K562 (cell line): Measurements from ENCODE around the gene MAST1. TPM values are rescaled to one million over a fixed set of nuclear protein-coding genes. Genes with fewer than 3 reads are reported as not detected.

ENCODE experiments used
- E2F3 ChIP-seq: fragments of 250-450 bp; sonication (Bioruptor Pico); IDR thresholded peaks from 2 replicates; pipeline ENCODE4 v1.4.0; 2020; ENCODE audit warnings: mild to moderate bottlenecking
- EWSR1 ChIP-seq: fragments of 450-650 bp; IDR thresholded peaks from 2 replicates; pipeline ENCODE4 v1.6.1; 2018; ENCODE audit warnings: borderline replicate concordance, mild to moderate bottlenecking, low read depth, moderate library complexity; ENCODE audit not compliant: partially characterized antibody
- GTF2F1 ChIP-seq: IDR thresholded peaks from 2 replicates; pipeline ENCODE4 v1.6.1; 2011; ENCODE audit warnings: low read depth, low read length, improper control_type of control experiment
- JUNB ChIP-seq: fragments of 450-650 bp; formaldehyde crosslinking; conservative IDR thresholded peaks from 2 replicates; pipeline ENCODE4 v1.4.0; 2020; ENCODE audit warnings: mild to moderate bottlenecking
- RBM39 ChIP-seq: fragments of 200-400 bp; formaldehyde crosslinking; optimal IDR thresholded peaks from 2 replicates; pipeline ENCODE3; 2018; ENCODE audit warnings: low read depth, low read length
- RUNX1 ChIP-seq: sonication (generic); IDR thresholded peaks from 2 replicates; pipeline ENCODE4 v1.6.1; 2016; ENCODE audit warnings: antibody characterized with exemption, low read depth
- TEAD2 ChIP-seq: fragments of 450-650 bp; IDR thresholded peaks from 2 replicates; pipeline ENCODE4 v1.6.1; 2016; ENCODE audit warnings: missing genetic modification characterization, control low read depth, missing compliant biosample characterization
- WHSC1 ChIP-seq: IDR thresholded peaks from one replicate; pipeline ENCODE4 v1.6.1; 2012; ENCODE audit warnings: low read length, control low read depth, inconsistent platforms
- YBX1 ChIP-seq: fragments of 450-650 bp; IDR thresholded peaks from 2 replicates; pipeline ENCODE4 v1.7.1; 2016; ENCODE audit warnings: mild to moderate bottlenecking
- ZNF263 ChIP-seq: sonication (generic); formaldehyde crosslinking; IDR thresholded peaks from 2 replicates; pipeline ENCODE4 v1.8.0; 2022; ENCODE audit warnings: mild to moderate bottlenecking, missing genetic modification reagents, borderline replicate concordance
- polyA plus RNA-seq, 8 experiments: library from polyadenylated mRNA; depleted of rRNA in 4 of 8; stranded (reverse) in 5 of 8; unstranded in 3 of 8; fragments of >200 nt; fragmentation: Nextera tagmentation in 2 of 8; fragmentation: Illumina TruSeq in 1 of 8; extraction: Ambion mirVana in 2 of 8; extraction: Trizol in 1 of 8; gene quantifications; 2 replicates each; pipeline versions ENCODE4 v1.2.1 to v1.2.3, GENCODE V29; 2011 to 2014; ENCODE audit warnings: inconsistent platforms in 1 of 8, missing spikeins in 1 of 8
- total RNA-seq, 7 experiments: library from RNA; depleted of rRNA in 6 of 7; stranded (reverse); fragments of >200 nt in 6 of 7; fragmentation: Illumina TruSeq in 2 of 7; extraction: Trizol in 2 of 7; gene quantifications; 2 replicates each; pipeline versions ENCODE4 v1.2.1 to v1.2.3, GENCODE V29; 2011 to 2021; ENCODE audit warnings: low replicate concordance in 1 of 7
- TF ChIP-seq, protein P1 (sequence below): fragments of 450-650 bp; IDR thresholded peaks from 2 replicates; pipeline ENCODE4 v1.6.1; 2016; ENCODE audit warnings: low read depth
- TF ChIP-seq, protein P2 (sequence below): fragments of 450-650 bp; conservative IDR thresholded peaks from 2 replicates; pipeline ENCODE4 v1.6.1; 2016; ENCODE audit warnings: missing genetic modification characterization, low read depth, mild to moderate bottlenecking, control low read depth, missing compliant biosample characterization
- TF ChIP-seq, protein P3 (sequence below), 2 experiments: fragments of 450-650 bp; IDR thresholded peaks; 2 replicates each; pipeline ENCODE4 v1.6.1; 2016
- TF ChIP-seq, protein P4 (sequence below): sonication (generic); formaldehyde crosslinking; IDR thresholded peaks from 2 replicates; pipeline ENCODE4 v1.8.0; 2022; ENCODE audit warnings: mild to moderate bottlenecking, missing genetic modification reagents
- TF ChIP-seq, protein P5 (sequence below): sonication (generic); formaldehyde crosslinking; IDR thresholded peaks from 2 replicates; pipeline ENCODE4 v1.8.0; 2022; ENCODE audit warnings: mild to moderate bottlenecking, low read depth, missing genetic modification reagents

MAST1 gene
- total and polyA plus RNA-seq, 9 of the 15 experiments (the other 6 are each of a cell fraction or from before 2014, with no cell fraction given), result 0.48 to 10.3 (median 3.9) TPM

DNA sequence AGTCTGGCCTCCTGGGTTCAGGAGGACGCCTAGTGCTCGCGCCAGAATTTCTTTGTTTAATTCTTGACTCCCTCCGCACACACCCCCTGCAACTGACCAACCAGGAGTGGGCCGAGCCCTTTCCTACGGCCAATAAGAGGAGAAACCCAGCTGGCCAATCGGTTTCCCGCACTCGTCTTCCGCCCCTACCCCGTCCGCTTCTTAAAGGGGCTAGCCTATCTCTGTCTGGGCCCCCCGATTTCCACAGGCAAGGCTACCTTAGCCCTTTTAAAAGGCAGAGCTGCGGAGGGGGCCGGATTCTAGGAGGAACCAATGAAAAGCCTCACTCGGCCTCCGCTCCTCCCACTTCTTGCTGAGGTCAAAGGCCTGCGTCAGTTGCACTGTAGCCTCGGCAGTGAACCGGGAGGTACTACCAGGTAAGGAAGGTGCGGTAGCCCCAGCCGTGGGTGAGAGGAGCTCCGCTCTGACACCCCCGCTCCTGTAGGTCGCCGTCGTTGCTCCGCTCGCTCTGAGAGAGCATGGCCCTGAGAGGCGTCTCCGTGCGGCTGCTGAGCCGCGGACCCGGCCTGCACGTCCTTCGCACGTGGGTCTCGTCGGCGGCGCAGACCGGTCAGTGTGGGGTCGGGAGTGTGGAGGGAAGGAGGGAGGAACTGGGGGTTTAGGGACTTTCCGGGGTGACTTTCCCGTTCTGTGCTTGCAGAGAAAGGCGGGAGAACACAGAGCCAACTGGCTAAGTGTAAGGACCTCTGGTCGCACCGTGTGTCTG lies 52.7 kb downstream of the MAST1 start, which contains the start of gene GCDH (continued):
- TF ChIP-seq GTF2F1 (0 out of 2 replicates have a peak, but pooled peaks have one; percentile 21), YBX1 (no peak), TEAD2 (tag) (no peak), WHSC1 (no peak), ZNF263 (no peak), JUNB (no peak), RBM39 (no peak), E2F3 (CRISPR knock-in tag) (no peak), RUNX1 (no peak), EWSR1 (no peak)
- TF ChIP-seq, protein P1, sequence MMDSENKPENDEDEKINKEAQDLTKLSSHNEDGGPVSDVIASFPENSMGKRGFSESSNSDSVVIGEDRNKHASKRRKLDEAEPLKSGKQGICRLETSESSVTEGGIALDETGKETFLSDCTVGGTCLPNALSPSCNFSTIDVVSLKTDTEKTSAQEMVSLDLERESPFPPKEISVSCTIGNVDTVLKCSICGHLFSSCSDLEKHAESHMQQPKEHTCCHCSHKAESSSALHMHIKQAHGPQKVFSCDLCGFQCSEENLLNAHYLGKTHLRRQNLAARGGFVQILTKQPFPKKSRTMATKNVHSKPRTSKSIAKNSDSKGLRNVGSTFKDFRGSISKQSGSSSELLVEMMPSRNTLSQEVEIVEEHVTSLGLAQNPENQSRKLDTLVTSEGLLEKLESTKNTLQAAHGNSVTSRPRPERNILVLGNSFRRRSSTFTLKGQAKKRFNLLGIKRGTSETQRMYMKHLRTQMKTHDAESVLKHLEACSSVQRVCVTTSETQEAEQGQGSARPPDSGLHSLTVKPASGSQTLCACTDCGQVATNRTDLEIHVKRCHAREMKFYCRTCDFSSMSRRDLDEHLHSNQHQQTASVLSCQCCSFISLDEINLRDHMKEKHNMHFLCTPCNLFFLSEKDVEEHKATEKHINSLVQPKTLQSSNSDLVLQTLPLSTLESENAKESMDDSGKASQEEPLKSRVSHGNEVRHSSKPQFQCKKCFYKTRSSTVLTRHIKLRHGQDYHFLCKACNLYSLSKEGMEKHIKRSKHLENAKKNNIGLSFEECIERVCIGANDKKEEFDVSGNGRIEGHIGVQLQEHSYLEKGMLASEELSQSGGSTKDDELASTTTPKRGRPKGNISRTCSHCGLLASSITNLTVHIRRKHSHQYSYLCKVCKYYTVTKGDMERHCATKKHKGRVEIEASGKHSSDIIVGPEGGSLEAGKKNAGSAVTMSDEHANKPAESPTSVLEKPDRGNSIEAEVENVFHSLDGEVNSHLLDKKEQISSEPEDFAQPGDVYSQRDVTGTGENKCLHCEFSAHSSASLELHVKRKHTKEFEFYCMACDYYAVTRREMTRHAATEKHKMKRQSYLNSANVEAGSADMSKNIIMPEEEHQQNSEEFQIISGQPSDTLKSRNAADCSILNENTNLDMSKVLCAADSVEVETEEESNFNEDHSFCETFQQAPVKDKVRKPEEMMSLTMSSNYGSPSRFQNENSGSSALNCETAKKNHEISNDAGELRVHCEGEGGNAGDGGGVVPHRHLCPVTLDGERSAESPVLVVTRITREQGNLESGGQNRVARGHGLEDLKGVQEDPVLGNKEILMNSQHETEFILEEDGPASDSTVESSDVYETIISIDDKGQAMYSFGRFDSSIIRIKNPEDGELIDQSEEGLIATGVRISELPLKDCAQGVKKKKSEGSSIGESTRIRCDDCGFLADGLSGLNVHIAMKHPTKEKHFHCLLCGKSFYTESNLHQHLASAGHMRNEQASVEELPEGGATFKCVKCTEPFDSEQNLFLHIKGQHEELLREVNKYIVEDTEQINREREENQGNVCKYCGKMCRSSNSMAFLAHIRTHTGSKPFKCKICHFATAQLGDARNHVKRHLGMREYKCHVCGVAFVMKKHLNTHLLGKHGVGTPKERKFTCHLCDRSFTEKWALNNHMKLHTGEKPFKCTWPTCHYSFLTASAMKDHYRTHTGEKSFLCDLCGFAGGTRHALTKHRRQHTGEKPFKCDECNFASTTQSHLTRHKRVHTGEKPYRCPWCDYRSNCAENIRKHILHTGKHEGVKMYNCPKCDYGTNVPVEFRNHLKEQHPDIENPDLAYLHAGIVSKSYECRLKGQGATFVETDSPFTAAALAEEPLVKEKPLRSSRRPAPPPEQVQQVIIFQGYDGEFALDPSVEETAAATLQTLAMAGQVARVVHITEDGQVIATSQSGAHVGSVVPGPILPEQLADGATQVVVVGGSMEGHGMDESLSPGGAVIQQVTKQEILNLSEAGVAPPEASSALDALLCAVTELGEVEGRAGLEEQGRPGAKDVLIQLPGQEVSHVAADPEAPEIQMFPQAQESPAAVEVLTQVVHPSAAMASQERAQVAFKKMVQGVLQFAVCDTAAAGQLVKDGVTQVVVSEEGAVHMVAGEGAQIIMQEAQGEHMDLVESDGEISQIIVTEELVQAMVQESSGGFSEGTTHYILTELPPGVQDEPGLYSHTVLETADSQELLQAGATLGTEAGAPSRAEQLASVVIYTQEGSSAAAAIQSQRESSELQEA, result no peak
- TF ChIP-seq, protein P2, sequence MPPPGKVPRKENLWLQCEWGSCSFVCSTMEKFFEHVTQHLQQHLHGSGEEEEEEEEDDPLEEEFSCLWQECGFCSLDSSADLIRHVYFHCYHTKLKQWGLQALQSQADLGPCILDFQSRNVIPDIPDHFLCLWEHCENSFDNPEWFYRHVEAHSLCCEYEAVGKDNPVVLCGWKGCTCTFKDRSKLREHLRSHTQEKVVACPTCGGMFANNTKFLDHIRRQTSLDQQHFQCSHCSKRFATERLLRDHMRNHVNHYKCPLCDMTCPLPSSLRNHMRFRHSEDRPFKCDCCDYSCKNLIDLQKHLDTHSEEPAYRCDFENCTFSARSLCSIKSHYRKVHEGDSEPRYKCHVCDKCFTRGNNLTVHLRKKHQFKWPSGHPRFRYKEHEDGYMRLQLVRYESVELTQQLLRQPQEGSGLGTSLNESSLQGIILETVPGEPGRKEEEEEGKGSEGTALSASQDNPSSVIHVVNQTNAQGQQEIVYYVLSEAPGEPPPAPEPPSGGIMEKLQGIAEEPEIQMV (tag), result peak; percentile 84
- TF ChIP-seq, protein P3, sequence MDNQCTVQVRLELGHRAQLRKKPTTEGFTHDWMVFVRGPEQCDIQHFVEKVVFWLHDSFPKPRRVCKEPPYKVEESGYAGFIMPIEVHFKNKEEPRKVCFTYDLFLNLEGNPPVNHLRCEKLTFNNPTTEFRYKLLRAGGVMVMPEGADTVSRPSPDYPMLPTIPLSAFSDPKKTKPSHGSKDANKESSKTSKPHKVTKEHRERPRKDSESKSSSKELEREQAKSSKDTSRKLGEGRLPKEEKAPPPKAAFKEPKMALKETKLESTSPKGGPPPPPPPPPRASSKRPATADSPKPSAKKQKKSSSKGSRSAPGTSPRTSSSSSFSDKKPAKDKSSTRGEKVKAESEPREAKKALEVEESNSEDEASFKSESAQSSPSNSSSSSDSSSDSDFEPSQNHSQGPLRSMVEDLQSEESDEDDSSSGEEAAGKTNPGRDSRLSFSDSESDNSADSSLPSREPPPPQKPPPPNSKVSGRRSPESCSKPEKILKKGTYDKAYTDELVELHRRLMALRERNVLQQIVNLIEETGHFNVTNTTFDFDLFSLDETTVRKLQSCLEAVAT (IDR thresholded peaks at IDR 0.05), result no peak; a peak in 1 of 4 replicates
- TF ChIP-seq, protein P4, sequence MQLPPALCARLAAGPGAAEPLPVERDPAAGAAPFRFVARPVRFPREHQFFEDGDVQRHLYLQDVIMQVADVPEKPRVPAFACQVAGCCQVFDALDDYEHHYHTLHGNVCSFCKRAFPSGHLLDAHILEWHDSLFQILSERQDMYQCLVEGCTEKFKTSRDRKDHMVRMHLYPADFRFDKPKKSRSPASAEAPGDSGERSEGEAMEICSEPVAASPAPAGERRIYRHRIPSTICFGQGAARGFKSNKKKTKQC, result peak; percentile 93
- TF ChIP-seq, protein P5, sequence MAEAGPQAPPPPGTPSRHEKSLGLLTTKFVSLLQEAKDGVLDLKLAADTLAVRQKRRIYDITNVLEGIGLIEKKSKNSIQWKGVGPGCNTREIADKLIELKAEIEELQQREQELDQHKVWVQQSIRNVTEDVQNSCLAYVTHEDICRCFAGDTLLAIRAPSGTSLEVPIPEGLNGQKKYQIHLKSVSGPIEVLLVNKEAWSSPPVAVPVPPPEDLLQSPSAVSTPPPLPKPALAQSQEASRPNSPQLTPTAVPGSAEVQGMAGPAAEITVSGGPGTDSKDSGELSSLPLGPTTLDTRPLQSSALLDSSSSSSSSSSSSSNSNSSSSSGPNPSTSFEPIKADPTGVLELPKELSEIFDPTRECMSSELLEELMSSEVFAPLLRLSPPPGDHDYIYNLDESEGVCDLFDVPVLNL, result no peak
